GM19452 (cell line): ENCODE results near the gene CSPG4.
"Not testable (repeated sequence)": the region's sequence is repeated elsewhere in the genome, so short reads cannot be mapped to it uniquely, and the experiment has no call there.

Experiments used
- ATAC-seq: cut with Tn5 transposase; IDR thresholded peaks from one replicate; pipeline ENCODE4 v1.9.1; 2021; ENCODE audit not compliant: unreplicated experiment

CSPG4 gene

DNA sequence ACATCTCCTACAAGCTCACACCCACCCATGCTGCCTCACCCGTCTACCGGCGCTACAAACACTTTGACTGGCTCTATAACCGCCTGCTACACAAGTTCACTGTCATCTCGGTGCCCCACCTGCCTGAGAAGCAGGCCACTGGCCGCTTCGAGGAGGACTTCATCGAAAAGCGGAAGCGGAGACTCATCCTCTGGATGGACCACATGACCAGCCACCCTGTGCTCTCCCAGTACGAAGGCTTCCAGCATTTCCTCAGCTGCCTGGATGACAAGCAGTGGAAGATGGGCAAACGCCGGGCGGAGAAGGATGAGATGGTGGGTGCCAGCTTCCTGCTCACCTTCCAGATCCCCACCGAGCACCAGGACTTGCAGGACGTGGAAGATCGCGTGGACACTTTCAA lies 62.8 kb downstream of the CSPG4 start:
- ATAC-seq = no peak

GRCh38 chr15:75649045-75649761 lies 63.4 kb downstream of the CSPG4 start:
- ATAC-seq = no peak

GRCh38 chr15:75648156-75649000 lies 64.3 kb downstream of the CSPG4 start:
- no peak for ATAC-seq

DNA sequence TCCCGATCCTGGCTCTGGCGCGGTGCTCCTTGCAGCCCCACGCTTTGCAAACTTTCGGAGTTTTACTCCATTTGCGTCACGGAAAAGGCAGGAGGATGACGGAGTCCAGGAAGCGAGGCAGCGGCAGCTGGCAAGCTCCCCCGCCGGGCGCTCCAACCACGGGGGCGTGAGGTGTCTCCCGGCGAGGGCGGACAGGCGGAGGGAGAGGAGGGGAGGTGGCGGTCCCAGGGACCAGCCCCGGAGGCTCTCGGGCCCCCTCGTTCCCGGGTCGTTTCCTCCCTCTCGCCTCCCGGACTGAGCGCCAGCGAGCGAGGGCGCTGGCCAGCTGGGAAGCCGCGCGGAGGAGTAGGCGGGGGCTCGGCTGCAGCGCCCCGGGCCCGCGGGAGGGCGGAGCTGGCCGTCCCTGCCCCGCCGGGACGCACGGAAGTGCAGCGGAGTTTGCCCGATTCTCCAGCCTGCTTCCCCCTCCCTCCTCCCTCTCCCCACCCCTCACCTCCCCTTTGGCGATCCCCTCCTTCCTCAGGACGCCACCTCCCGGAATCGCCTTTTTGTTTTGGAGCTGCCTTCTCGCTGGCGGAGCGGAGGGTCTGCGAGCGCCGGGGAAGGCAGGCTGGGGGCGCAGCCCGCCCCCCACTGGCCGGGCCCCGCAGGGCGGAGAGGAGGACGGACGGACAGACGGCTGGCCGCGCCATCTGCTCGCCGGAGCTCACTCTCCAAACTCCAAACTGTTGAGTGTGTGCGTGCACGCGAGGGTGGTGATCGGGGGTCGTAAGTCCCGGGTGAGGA lies 65.1 kb downstream of the CSPG4 start, which contains the start of gene SNX33:
TSS of gene SNX33 (plus strand) at position 543 of the 786 bp plus-strand sequence. CDS start 1,191 bp downstream, outside the sequence.
- ATAC-seq = no peak

DNA sequence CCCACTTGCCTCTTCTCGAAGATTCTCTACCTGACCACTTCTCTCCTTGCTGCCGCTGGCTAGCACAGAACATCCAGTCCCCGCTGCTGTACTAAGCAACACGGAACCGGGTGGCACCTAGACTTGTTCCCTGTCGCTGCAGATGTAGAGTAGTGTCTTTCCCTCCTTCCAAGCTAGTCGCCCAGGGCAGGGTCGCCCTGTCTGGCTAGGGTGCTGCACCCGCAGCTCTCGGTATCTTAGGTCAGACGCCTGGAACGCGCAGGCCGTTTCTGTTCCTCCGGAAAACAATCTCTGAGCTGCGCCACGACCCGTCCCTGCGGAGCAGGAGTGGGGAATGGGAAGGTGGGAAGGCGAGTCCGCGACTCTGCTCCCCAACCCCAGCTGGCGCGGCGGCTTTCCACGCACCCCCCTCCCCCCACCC lies 65.7 kb downstream of the CSPG4 start:
- no peak for ATAC-seq

GRCh38 chr15:75646112-75646943 lies 66.3 kb downstream of the CSPG4 start:
- ATAC-seq = no peak

- no peak for ATAC-seq
These were observed 68.3 kb downstream of the CSPG4 start for GRCh38 chr15:75644376-75644775.

GRCh38 chr15:75641603-75642002 lies 71.0 kb downstream of the CSPG4 start:
- ATAC-seq = no peak

GRCh38 chr15:75641179-75641503 lies 71.5 kb downstream of the CSPG4 start:
- ATAC-seq = no peak

DNA sequence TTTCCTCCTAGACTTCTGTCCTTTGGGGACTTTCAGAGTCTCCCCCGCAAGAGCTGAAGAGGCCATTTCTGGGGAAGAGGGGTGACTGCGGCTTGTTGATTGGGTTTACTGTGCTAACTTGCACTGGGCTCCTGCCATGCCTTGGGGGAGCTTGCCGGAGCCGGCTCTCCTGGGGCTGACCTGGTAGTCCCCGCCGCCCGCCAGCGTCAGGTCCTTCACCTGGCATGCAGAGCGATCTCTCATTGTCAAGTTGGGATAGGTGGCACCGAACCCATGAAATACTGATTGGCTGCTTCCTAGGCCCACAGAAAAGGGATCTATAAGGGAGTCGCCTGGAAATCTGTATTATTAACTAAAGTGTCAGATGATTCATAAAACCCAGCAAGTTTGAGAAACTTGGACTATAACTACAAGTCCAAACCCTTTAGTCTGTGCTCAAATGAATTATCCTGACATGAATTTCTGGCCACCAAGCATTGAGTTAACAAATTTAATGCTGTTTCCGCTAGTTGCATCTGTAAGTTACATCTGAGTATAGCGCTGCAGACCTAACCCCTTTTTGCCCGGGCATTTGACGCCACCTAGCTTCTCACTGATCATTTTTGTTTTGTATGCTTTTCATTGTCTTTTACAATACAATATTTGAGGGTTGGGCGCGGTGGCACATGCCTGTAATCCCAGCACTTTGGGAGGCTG lies 72.0 kb downstream of the CSPG4 start:
- ATAC-seq = peak; percentile 22

- peak; percentile 90 for ATAC-seq
These were observed 72.8 kb downstream of the CSPG4 start, which contains the start of gene IMP3 for GRCh38 chr15:75639709-75640482. IMP3 (minus strand) TSS chr15:75640224; CDS start chr15:75640168, 56 bp downstream.

DNA sequence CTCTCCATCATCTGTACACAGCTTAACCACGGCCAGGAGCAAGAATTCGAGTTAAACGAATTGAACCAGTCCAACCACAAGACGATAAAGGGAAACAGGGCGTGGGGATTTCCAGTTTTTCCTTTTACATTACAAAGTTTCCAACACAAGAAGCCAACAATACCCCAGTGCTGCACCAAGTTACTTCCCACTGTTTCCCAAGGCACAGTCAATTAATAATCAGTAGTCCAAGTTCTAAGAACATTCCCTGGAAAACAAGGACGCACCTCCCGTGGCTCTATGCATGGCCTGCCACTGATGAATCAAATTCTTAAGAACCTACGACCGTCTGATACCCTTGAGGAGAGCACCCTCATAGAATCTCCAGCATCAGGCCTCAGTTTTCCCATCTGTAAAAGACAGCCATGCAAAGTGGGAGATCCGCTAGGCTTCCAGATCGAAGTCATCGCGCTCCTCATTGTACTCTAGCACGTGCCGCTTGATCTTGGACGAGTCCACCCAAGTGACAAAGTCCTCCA lies 73.4 kb downstream of the CSPG4 start:
- no peak for ATAC-seq

DNA sequence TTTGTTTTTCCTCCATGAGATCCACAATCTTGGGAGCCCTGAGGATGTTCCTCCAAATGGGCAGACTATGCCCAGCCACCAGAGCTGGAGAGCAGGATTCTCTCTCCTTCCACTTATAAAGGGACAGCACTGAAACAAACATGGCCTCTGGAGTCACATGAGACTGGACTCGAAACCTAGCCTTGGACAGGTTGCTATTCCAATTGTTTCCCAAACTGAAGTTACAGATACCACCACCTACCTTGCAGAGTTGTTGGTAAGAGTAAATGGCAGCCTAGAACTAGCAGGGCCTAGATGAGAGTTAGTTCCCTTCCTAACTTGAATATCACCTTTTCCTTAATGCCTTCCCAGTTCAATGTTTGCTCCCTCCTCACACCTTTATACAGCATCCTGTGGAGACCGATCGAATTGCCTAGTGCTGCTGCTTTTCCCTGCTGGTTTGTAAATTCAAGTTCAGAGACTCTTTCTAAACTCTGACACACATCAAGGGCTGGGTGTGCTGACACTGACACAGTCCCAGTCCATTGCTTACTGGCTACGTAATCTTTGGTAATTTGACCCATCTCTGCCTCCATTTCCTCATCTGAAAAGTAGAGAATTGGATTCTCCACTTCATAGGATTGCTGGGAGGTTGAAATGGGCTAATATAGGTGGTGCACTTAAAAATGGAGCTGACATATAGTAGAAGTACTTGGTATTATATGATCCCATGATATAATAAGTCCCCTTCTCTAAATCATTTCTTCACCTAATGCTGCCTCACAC lies 75.2 kb downstream of the CSPG4 start:
- no peak for ATAC-seq

GRCh38 chr15:75636026-75636425 lies 76.6 kb downstream of the CSPG4 start:
- ATAC-seq = no peak

- not testable (repeated sequence) for ATAC-seq
These were observed 78.7 kb downstream of the CSPG4 start for GRCh38 chr15:75633922-75634321.

DNA sequence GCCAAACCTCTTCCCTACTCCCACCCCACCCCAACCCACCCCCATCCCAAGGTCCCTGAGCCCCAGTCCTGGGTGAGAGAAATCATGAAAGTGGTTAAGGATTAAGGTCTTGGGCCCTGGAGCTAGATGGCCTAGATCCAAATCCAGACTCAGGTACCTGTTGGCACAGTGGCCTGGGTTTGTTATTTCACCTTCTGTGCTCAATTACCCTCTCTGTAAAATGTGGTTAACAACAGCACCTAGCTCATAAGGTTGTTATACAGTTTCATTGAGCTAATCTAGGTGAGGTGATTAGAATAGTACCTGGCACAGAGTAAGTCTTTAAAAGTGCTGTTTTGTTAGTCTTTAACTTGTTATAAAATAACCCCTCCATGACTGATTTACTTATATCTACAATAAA lies 80.7 kb downstream of the CSPG4 start:
- ATAC-seq = no peak

DNA sequence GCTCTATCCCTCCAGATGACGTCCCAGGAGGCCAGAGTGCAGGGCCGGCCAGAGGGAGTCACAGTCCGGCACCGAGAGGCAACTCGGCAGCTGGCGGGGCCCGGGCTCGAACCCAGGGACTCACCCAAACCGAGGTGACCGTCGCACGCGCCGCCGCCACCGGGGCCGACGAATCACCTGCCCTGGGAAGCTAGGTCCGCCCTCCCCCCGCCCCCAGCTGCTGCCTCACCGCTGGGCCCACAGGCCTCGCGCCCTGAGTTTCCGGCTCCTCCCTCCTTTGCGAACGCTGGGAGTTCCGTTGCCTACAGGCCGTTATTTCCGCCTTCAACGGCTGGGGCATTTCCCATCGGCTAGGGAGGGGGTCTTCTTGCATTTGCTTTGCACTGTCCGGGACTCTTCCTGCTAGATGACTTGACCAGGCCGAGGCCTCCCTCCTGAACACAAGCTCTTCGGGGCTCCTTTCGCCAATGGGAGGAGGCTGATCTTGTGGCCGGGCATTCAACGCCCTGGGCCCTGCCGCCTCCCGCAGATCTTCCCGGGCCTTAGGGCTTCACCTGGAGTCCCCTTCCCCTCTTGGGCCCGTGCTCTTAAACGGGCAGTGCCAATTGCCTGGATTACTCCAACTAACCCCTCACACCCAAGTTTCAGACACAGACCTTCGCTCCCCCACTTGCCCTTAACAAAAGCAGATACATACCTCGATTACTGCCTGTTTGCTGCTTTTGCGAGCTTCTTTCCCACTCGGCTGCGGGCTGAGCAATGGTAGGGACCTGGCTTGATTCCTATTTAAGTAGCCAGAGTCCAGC lies 86.9 kb downstream of the CSPG4 start, which contains the start of gene SNUPN:
TSS of gene SNUPN (minus strand) at position 184 of the 806 bp plus-strand sequence. CDS start 4,674 bp downstream, outside the sequence.
- peak; percentile 81 for ATAC-seq
